ENCODE data around the gene GNAT2.

DNA sequence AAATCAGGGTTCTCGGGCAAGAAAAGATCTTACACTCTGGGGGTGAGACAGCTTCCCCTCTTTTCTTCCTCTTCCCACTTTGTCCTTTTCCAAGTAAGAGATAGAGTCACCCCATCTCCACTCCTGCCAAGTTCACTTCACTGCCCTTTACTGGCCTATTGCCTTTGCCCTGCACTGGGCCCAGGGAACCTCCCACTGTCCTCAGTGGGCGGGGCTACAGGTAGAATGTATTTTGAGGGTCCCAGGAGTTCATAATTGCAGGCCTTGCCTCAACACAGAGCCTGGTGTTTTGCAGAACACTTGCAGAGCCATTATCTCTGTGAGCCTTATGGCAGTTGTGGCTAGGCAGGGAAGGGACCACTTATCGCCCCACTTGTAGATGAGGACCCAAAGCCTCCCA, 3.5 kb upstream of the GNAT2 start:
- TF ChIP-seq, protein P1, sequence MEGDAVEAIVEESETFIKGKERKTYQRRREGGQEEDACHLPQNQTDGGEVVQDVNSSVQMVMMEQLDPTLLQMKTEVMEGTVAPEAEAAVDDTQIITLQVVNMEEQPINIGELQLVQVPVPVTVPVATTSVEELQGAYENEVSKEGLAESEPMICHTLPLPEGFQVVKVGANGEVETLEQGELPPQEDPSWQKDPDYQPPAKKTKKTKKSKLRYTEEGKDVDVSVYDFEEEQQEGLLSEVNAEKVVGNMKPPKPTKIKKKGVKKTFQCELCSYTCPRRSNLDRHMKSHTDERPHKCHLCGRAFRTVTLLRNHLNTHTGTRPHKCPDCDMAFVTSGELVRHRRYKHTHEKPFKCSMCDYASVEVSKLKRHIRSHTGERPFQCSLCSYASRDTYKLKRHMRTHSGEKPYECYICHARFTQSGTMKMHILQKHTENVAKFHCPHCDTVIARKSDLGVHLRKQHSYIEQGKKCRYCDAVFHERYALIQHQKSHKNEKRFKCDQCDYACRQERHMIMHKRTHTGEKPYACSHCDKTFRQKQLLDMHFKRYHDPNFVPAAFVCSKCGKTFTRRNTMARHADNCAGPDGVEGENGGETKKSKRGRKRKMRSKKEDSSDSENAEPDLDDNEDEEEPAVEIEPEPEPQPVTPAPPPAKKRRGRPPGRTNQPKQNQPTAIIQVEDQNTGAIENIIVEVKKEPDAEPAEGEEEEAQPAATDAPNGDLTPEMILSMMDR (IDR thresholded peaks at IDR 0.05): no peak
- TF ChIP-seq POLR2A (IDR thresholded peaks at IDR 0.05): no peak

Data from gastroesophageal sphincter (tissue), 3 donors.